GM12873 (cell line): ENCODE measurements around the gene TGM5.

Experiments used
- CTCF ChIP-seq: IDR thresholded peaks from 2 replicates; pipeline ENCODE4 v1.5.1; 2012; ENCODE audit warnings: low read depth, mild to moderate bottlenecking, moderate library complexity, low read length, control low read depth; ENCODE audit not compliant: insufficient read depth; ENCODE audit errors: missing control alignments

TGM5 gene

GRCh38 chr15:43260011-43260615 lies 6.6 kb downstream of the TGM5 start:
- TF ChIP-seq CTCF = no peak

GRCh38 chr15:43258781-43259180 lies 7.9 kb downstream of the TGM5 start:
- no peak for TF ChIP-seq CTCF

- no peak for TF ChIP-seq CTCF
These were observed 10.4 kb downstream of the TGM5 start for GRCh38 chr15:43256341-43256740.

- no peak for TF ChIP-seq CTCF
These were observed 11.4 kb downstream of the TGM5 start for GRCh38 chr15:43255376-43255775.

GRCh38 chr15:43253431-43254403 lies 13.0 kb downstream of the TGM5 start:
- no peak for TF ChIP-seq CTCF

- TF ChIP-seq CTCF = no peak
These were observed 14.9 kb downstream of the TGM5 start for GRCh38 chr15:43251871-43252250.

- no peak for TF ChIP-seq CTCF
These were observed 15.4 kb downstream of the TGM5 start for GRCh38 chr15:43251185-43251870.
